DMS153 treated with DMSO at 0.1 percent for 48 hours (cell line): ENCODE measurements around the gene CHCHD3.

ENCODE experiments used
- DNase-seq: peaks from one replicate; lab custom pipeline; 2025; ENCODE audit not compliant: unreplicated experiment; lab: John Stamatoyannopoulos, UW

Gene CHCHD3

GRCh38 chr7:132871419-132871818, 210.5 kb downstream of the CHCHD3 start:
- no peak for DNase-seq

DNA sequence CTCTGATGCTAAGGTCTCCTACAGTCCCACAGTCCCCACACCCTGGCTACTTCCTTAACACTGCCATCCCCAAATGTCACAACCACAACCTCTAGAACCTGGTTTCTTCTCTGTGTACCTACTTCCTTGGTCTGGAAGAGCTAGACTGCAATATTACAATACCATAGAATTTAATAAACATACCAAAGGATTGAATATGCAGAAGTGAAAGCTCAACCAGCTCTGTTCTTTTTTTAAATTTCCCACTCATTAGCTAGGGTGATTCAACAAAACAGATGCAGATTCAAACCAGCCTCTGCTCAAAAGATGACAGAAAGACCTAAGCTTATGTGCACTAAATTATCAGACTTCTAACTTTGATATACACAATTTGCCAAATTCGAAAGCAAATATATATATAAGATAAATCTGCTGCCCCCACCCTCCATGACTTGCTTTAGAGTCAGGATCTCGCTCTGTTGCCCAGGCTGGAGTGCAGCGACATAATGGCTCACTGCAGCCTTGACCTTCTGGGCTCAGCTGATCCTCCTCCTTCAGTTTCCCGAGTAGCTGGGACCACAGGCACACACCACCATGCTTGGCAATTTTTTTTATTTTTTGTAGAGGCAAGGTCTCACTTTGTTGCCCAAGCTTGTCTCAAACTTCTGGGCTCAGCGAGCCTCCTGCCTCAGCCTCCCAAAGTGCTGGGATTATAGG, 212.6 kb downstream of the CHCHD3 start:
- no peak for DNase-seq

GRCh38 chr7:132866551-132866950, 215.3 kb downstream of the CHCHD3 start:
- no peak for DNase-seq

DNA sequence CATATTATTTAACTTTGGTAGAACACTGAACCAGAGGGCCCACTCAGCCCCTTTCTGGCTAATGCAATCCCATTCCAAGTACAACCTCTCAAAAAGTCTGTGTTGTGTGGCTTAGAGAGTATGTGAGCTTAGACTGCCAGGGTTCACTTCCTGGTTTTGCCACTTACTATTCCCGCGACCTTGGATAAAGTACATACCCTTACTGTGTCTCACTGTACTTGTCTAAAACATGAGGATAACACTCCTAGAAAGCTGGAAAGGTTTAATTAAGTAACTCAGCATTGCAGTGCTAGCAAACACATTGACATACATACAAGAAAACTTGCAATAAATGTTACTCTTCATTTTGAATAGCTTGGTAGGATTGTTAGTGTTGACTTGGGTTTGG, 215.8 kb downstream of the CHCHD3 start:
- DNase-seq, result no peak

- no peak for DNase-seq
Measured at GRCh38 chr7:132865366-132866143, 216.3 kb downstream of the CHCHD3 start.

DNA sequence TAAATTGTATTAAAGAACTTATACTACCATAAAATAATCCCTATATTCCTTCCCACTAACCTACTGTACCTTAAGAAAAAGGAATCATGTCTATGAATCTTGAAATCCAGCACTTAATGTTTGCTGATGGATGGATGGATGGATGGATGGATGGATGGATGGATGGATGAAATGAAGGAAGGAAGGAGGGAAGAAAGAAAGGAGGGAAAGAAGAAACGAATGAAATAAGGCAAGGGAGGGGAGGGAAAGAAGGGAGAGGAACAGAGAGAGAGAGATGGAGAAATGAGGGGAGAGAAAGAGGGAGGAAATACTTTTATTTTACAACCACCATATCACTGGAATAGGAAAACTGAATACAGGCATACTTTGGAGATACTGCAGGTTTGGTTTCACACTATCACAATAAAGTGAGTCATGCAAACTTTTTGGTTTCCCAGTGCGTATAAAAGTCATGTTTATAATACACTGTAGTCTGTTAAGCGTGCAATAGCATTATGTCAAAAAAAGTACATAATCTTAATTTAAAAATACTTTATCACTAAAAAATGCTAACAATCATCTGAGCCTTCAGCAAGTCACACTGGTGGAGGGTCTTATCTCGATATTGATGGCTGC, 219.8 kb downstream of the CHCHD3 start:
- DNase-seq, result no peak

DNA sequence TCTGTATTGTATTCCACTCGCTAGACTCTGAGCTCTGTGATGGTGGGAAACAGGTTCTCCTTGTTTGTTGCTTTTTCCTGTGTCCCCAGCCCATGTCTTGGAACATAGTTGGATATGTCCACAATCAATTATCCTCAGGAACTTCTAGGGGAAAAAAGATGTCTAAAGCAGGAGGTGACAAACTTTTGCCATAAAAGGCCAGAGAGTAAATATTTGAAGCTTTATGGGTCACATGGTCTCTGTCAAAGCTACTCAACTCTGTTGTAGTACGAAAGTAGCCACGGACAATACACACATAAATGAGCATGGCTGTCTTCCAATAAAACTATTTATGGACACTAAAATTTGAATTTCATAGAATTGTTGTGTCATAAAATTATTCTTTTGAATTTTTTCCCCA, 220.5 kb downstream of the CHCHD3 start:
- DNase-seq, result no peak

- no peak for DNase-seq
Measured at GRCh38 chr7:132859199-132859598, 222.7 kb downstream of the CHCHD3 start.

DNA sequence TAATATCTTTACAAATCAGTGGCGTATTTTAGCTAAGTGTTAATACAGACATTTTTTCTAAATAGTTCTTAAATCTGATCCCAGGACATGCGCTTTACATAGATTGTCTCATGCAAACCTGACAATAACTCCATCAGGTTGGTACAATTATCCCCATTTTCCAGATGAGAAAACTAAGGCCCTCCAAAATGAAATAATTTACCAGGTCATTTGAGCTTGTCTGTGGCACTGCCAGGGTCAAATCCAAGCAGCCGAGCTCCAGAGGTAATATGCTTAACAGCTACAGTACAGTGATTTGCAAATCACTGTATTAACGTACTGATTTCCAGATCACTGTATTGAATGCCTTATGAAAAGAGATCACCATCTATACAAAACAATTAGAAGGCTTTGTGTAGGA, 223.1 kb downstream of the CHCHD3 start:
- no peak for DNase-seq

DNA sequence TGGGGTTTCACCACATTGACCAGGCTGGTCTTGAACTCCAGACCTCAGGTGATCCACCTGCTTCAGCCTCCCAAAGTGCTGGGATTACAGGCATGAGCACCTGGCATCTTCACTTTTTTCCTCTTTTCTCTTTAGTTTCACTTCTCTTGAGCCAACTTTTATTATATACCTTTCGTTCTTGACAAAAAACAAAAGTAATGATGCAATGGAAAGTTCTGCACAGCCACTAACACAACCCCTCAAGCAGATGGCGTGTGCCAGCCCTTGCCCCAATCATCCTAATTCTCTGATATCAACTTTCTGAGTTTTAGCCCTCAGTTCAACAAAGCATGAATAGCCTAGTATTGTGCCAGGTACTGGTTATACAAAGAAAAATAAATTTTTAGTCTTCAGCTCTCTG, 223.6 kb downstream of the CHCHD3 start:
- DNase-seq, result no peak

DNA sequence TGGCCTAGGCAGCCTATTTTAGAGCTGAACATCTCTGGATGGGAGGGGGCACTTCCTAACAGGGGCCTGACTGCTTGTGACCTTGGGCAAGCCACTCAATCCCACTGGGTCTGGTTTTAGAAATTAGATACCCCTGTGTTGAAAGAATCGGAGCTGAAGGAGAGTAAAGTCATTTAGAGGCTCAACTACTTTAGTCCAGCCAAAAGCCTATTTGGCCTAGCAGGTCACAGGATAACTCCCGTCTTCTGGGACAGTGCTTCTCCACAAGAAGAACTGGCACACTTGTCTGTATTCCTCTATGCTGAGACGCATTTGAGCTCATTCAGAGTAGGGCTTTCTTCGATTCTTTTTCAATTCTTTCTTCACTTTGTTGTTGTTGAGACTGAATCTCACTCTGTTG, 224.2 kb downstream of the CHCHD3 start:
- DNase-seq, result no peak

GRCh38 chr7:132857031-132857430, 224.9 kb downstream of the CHCHD3 start:
- DNase-seq, result no peak

DNA sequence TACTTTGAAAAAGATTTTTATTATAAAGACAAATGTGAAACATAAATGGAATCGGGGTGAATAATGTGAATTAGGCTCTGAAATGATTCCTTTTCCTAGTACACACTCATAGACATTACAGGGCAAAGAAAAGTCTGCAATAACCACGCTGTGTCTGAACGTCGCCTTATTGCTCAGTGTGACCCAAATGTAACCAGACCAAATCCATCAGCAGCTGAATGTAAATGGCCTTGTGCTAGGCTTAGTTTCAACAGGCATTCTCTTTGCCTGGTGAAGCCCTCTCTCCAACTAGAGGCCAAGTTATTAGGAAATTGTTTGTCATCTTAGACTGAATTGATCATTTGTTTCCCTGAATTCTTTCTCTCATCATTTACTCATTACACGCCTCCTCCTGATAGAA, 225.5 kb downstream of the CHCHD3 start:
- DNase-seq, result no peak

DNA sequence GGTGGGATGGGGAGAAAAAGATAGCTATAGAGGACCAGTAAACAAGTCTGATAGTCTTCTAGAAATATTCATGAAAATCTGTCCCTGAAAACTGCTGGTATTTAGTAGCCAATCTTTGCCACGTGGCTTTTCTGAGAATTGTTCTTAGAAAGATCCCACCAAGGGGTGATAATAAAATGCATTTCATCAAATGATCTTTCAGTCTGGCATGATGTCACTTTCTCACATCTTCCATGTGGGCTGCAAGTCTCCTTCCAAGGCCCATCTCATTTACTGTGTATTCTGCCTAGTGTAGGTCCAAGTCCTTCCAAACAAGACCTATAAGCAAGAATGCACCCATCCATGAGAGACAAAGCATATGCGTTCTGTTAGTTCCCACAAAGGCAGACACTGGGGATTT, 226.0 kb downstream of the CHCHD3 start:
- no peak for DNase-seq

DNA sequence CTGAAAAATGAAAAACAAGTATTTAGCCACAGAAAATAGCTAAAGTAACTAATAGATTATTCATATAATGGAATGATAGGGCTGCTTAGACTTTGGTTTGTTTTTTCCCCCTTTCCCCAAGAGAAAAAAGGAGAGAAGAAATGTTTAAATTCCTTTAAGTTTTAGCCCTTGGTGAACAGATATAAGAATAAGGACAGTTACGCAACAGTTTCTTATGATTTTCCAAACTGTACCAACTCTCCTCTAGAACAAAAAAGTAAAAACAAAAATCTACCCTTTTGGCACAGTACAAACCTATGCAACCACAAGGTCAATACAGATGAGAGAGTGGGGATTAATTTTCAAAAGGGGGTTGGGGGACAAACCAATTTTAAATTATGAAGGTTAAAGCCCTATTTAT, 227.7 kb downstream of the CHCHD3 start:
- no peak for DNase-seq

DNA sequence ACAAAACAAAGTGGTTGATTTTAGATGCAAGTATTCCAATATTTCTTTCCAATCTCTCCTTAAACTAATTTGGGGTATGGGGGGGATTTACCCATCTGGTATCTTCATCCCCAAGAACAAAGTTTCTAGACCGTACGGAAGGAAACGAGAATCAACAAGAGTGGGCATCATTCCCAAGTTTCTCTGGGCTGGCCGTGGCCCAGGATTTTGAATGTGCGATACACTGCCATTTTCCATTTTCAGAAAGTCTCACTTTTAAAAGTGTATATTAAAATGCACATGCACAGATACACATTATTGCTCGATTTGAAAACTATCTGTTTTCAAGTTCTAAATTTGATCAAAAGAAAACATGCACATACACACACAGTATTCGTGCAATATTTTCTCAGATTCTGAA, 234.5 kb downstream of the CHCHD3 start:
- DNase-seq, result no peak

- no peak for DNase-seq
Measured at GRCh38 chr7:132846086-132846485, 235.8 kb downstream of the CHCHD3 start.

DNA sequence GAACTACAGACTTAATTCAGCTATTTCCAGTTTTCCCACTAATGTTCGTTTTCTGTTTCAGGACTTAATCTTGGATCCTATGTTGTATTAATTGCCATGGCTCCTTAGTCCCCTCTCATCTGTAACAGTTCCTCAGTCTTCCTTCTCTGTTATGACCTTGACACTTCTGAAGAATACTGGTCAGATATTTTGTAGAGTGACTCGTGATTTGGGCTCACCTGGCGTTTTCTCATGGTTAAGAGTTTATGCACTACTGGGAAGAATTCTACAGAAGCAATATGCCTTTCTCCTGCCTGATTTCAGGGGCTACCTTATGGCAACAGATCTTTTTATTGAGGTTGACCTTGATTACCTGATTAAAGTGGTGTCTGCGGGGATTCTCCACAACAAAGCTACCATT, 239.4 kb downstream of the CHCHD3 start:
- DNase-seq, result no peak

DNA sequence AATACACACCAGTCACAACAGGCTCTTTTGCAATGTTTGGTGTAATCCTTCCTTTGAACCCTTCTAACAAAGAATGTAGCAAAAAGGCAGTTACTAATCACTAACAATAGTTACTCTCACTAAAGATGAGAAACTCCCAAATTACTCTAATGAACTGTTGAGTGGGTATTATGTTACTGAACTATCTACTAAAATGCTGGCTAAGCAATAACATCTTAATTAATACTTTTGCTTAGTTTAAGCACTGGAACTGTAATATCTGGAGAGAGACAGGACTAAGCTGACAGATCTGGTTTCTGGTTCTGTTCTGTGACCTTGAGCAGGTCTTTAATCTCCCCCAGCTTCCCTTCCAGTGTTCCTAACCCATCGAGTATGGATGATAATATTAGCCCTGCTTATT, 241.7 kb downstream of the CHCHD3 start:
- no peak for DNase-seq

- no peak for DNase-seq
Measured at GRCh38 chr7:132838313-132838712, 243.6 kb downstream of the CHCHD3 start.

DNA sequence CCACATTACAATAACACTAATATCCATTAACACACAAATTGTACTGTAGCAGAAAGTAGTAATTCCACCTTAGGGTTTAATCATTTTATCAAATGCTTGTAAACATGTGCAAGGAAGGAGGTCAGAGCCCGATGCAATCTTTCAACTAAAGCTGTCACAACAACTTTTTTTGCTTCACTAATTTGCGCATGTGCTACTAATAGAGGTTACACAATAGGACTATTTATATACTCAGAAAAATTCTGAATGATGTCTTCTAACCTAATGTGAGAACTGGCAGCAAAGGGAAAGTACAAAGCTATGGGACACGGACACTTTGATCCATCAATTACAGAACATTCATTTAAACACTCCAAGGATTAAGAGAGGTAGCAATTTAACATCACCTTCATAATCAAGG, 244.4 kb downstream of the CHCHD3 start:
- DNase-seq, result no peak

DNA sequence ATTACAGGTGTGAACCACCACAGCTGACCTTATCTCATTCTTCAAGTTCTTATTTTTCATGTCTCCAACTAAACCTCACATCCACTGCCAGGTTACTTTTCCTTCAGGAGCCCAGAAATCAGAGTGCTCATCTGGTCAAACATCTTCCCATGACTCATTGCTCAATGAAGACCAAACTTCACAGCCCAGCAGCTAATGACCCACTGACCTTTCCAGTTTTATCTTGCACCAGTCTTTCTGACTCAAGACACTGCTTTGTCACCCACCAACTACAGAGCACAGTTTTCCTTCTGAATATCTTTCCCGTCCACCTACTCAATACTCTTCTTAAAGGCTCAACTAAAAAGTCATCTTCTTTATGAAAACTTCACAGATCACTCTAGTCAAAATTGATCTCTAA, 245.1 kb downstream of the CHCHD3 start:
- no peak for DNase-seq
